Epidermal melanocyte (primary cell): Measurements from ENCODE around the gene SC5D.

Experiments
- DNase-seq: peaks from one replicate; pipeline ENCODE4 v3.0.0; 2011; ENCODE audit warnings: low spot score; ENCODE audit not compliant: insufficient read length

The SC5D gene

GRCh38 chr11:121291896-121292494, 576 bp upstream of the SC5D start:
- DNase-seq, result no peak

GRCh38 chr11:121293288-121293594, 670 bp downstream of the SC5D start:
- DNase-seq, result no peak

- no peak for DNase-seq
These were observed 2.9 kb downstream of the SC5D start for GRCh38 chr11:121295246-121296029.

GRCh38 chr11:121297872-121298271, 5.3 kb downstream of the SC5D start:
- DNase-seq, result no peak

- no peak for DNase-seq
These were observed 6.2 kb downstream of the SC5D start for GRCh38 chr11:121298774-121299173.

GRCh38 chr11:121299417-121299816, 6.8 kb downstream of the SC5D start:
- DNase-seq, result no peak

- DNase-seq, result no peak
These were observed 7.9 kb downstream of the SC5D start for GRCh38 chr11:121300313-121300971.

- DNase-seq, result no peak
These were observed 8.6 kb downstream of the SC5D start for GRCh38 chr11:121300972-121301699.

GRCh38 chr11:121304759-121305158, 12.2 kb downstream of the SC5D start:
- no peak for DNase-seq

- DNase-seq, result no peak
These were observed 16.2 kb downstream of the SC5D start for GRCh38 chr11:121308816-121309215.

GRCh38 chr11:121309688-121310087, 17.1 kb downstream of the SC5D start:
- no peak for DNase-seq

- no peak for DNase-seq
These were observed 18.3 kb downstream of the SC5D start for GRCh38 chr11:121310908-121311307.

GRCh38 chr11:121311373-121311772, 18.8 kb downstream of the SC5D start:
- no peak for DNase-seq

- DNase-seq, result no peak
These were observed 19.9 kb downstream of the SC5D start for GRCh38 chr11:121312483-121312882.

GRCh38 chr11:121318848-121319834, 26.6 kb downstream of the SC5D start:
- DNase-seq, result no peak

GRCh38 chr11:121321614-121322243, 29.2 kb downstream of the SC5D start:
- no peak for DNase-seq

- no peak for DNase-seq
These were observed 30.6 kb downstream of the SC5D start for GRCh38 chr11:121323046-121323607.

- no peak for DNase-seq
These were observed 33.7 kb downstream of the SC5D start for GRCh38 chr11:121326230-121326629.

- no peak for DNase-seq
These were observed 35.0 kb downstream of the SC5D start for GRCh38 chr11:121327553-121327952.
